K562 (cell line): ENCODE measurements around the gene IGSF23. TPM values are rescaled to one million over a fixed set of nuclear protein-coding genes. Genes with fewer than 3 reads are reported as not detected.

Experiments
- ATAC-seq: fragments of 200-7000 bp; cut with Tn5 transposase; 3 replicates; pipeline ENCODE4 v1.9.1; 2020; ENCODE audit warnings: moderate library complexity
- BruUV-seq: library from RNA; stranded (reverse); fragments of 400-500 nt; replicated peaks from 2 replicates; lab custom pipeline; 2021; lab: Mats Ljungman, UMichigan
- CTCF ChIA-PET: fragments of 300-600 bp; formaldehyde crosslinking; extraction: SDS; loops from one replicate; lab custom pipeline; 2021; ENCODE audit warnings: low intra/inter-chr PET ratio; lab: Yijun Ruan, JAX
- POLR2A ChIA-PET: fragments of 300-600, 350-650 bp; sonication (Branson Sonifier 250); formaldehyde crosslinking; extraction: SDS; loops from one replicate; lab custom pipeline; 2021; ENCODE audit warnings: antibody characterized with exemption, inconsistent platforms; lab: Yijun Ruan, JAX
- DNase-seq, 4 experiments: peaks; one replicate each; pipeline versions ENCODE4 v3.0.0 to v3.0.0-alpha.2; 2011 to 2018; ENCODE audit warnings: low spot score in 3 of 4, mixed read lengths in 3 of 4; ENCODE audit errors: extremely low read depth in 1 of 4
- FAIRE-seq: peaks from 2 replicates; lab custom pipeline; 2011; peaks lifted over from hg19 to GRCh38; lab: Jason Lieb, UNC
- H2AFZ ChIP-seq: 2 replicates; pipeline ENCODE4 v1.6.0; 2011; ENCODE audit warnings: low read depth, low read length, control low read depth, inconsistent platforms
- H3K27ac ChIP-seq: fragments of 200-600 bp; 3 replicates; pipeline ENCODE4 v1.8.0; 2011; ENCODE audit warnings: low read depth, mild to moderate bottlenecking, control low read depth, inconsistent platforms, low read length, moderate library complexity, mixed read lengths; ENCODE audit errors: extremely low read depth
- H3K27me3 ChIP-seq, 2 experiments: fragments of 300-600 bp in 1 of 2; 2 replicates in 1 of 2; 3 replicates in 1 of 2; pipeline versions ENCODE4 v1.6.0 to v1.8.0; 2011; ENCODE audit warnings: inconsistent platforms in 2 of 2, low read length in 2 of 2, mild to moderate bottlenecking in 1 of 2, mixed read lengths in 1 of 2, moderate library complexity in 1 of 2; ENCODE audit not compliant: control insufficient read depth in 2 of 2, insufficient read depth in 2 of 2
- H3K36me3 ChIP-seq: fragments of 300-600 bp; 3 replicates; pipeline ENCODE4 v1.8.0; 2011; ENCODE audit warnings: mild to moderate bottlenecking, low read length, inconsistent platforms; ENCODE audit not compliant: control insufficient read depth, insufficient read depth
- H3K4me1 ChIP-seq, 2 experiments: fragments of 200-600 bp in 1 of 2; replicated peaks in 1 of 2; 2 replicates in 1 of 2; 3 replicates in 1 of 2; pipeline versions ENCODE4 v1.5.1 to v1.8.0; 2011; ENCODE audit warnings: inconsistent platforms in 2 of 2, low read length in 2 of 2, mild to moderate bottlenecking in 1 of 2, mixed read lengths in 1 of 2, moderate library complexity in 1 of 2; ENCODE audit not compliant: control insufficient read depth in 2 of 2, insufficient read depth in 2 of 2
- H3K4me2 ChIP-seq: 2 replicates; pipeline ENCODE4 v1.6.1; 2011; ENCODE audit warnings: low read length, control low read depth, inconsistent platforms, mixed read lengths; ENCODE audit not compliant: insufficient read depth
- H3K4me3 ChIP-seq: fragments of 200-600 bp; sonication (generic), shearing (Covaris generic); 2 replicates; pipeline ENCODE4 v1.5.1; 2016; ENCODE audit warnings: control low read depth, inconsistent platforms
- H3K79me2 ChIP-seq: fragments of 200-600 bp; 3 replicates; pipeline ENCODE4 v1.8.0; 2011; ENCODE audit warnings: low read length, inconsistent platforms; ENCODE audit not compliant: control insufficient read depth, insufficient read depth
- H3K9ac ChIP-seq, 2 experiments: 2 replicates each; pipeline versions ENCODE4 v1.6.0 to v1.6.1; 2011; ENCODE audit warnings: low read depth in 2 of 2, low read length in 2 of 2, control low read depth in 1 of 2, inconsistent platforms in 1 of 2, mild to moderate bottlenecking in 1 of 2, mixed read lengths in 1 of 2; ENCODE audit not compliant: insufficient read depth in 1 of 2
- H3K9me1 ChIP-seq: one replicate; pipeline ENCODE4 v1.6.0; 2011; ENCODE audit warnings: inconsistent platforms, mild to moderate bottlenecking, low read length, moderate library complexity; ENCODE audit not compliant: control insufficient read depth, insufficient read depth
- H3K9me3 ChIP-seq: replicated peaks from 2 replicates; pipeline ENCODE4 v1.5.1; 2011; ENCODE audit warnings: low read depth, low read length, inconsistent platforms; ENCODE audit not compliant: control insufficient read depth, insufficient read depth
- H4K20me1 ChIP-seq: replicated peaks from 2 replicates; pipeline ENCODE4 v1.6.1; 2011; ENCODE audit warnings: low read length, inconsistent platforms, mixed read lengths; ENCODE audit not compliant: control insufficient read depth, insufficient read depth
- CCAR2 ChIP-seq: fragments of 200-400 bp; formaldehyde crosslinking; IDR thresholded peaks from 2 replicates; pipeline ENCODE4 v1.6.1; 2017; ENCODE audit warnings: mild to moderate bottlenecking, low read depth, low read length
- DDX20 ChIP-seq: fragments of 450-650 bp; IDR thresholded peaks from 2 replicates; pipeline ENCODE4 v1.6.1; 2016; ENCODE audit warnings: missing genetic modification characterization, low read depth, mild to moderate bottlenecking, missing compliant biosample characterization, moderate library complexity
- FOXA3 ChIP-seq, 2 experiments: fragments of 450-650 bp in 1 of 2; sonication (generic) in 1 of 2; formaldehyde crosslinking; IDR thresholded peaks in 1 of 2; conservative IDR thresholded peaks in 1 of 2; 2 replicates each; pipeline versions ENCODE4 v1.4.0 to v1.8.0; 2020 to 2022; ENCODE audit warnings: mild to moderate bottlenecking in 2 of 2, missing genetic modification reagents in 1 of 2
- FUS ChIP-seq: fragments of 200-400 bp; formaldehyde crosslinking; optimal IDR thresholded peaks from 2 replicates; pipeline ENCODE3; 2017; ENCODE audit warnings: low read depth, low read length
- JUNB ChIP-seq: fragments of 450-650 bp; formaldehyde crosslinking; conservative IDR thresholded peaks from 2 replicates; pipeline ENCODE4 v1.4.0; 2020; ENCODE audit warnings: mild to moderate bottlenecking
- NFE2L1 ChIP-seq: fragments of 450-650 bp; IDR thresholded peaks from 2 replicates; pipeline ENCODE4 v1.6.1; 2016; ENCODE audit warnings: missing genetic modification characterization, low read depth, mild to moderate bottlenecking, missing compliant biosample characterization, moderate library complexity, borderline replicate concordance
- NR4A1 ChIP-seq, 2 experiments: fragments of 250-450 bp in 1 of 2; fragments of 450-650 bp in 1 of 2; sonication (Bioruptor Pico) in 1 of 2; IDR thresholded peaks; 2 replicates each; pipeline versions ENCODE4 v1.4.0 to v1.6.1; 2016 to 2020; ENCODE audit warnings: mild to moderate bottlenecking in 2 of 2, missing compliant biosample characterization in 1 of 2, missing genetic modification characterization in 1 of 2, moderate library complexity in 1 of 2
- RBM14 ChIP-seq: fragments of 200-400 bp; formaldehyde crosslinking; IDR thresholded peaks from 2 replicates; pipeline ENCODE4 v1.6.1; 2018; ENCODE audit warnings: low read depth, mild to moderate bottlenecking, low read length, moderate library complexity, borderline replicate concordance; ENCODE audit not compliant: insufficient read depth
- SMARCA5 ChIP-seq: fragments of 450-650 bp; IDR thresholded peaks from 2 replicates; pipeline ENCODE4 v1.6.1; 2016
- STAT5A ChIP-seq: IDR thresholded peaks from 2 replicates; pipeline ENCODE4 v1.6.1; 2012; ENCODE audit warnings: low read length, inconsistent platforms, borderline replicate concordance
- TEAD4 ChIP-seq, 2 experiments: sonication (generic) in 1 of 2; formaldehyde crosslinking in 1 of 2; IDR thresholded peaks; 2 replicates each; pipeline versions ENCODE4 v1.6.1 to v1.8.0; 2012 to 2022; ENCODE audit warnings: borderline replicate concordance in 1 of 2, inconsistent platforms in 1 of 2, low read length in 1 of 2, mild to moderate bottlenecking in 1 of 2, missing genetic modification reagents in 1 of 2
- ZBTB7A ChIP-seq: IDR thresholded peaks from 2 replicates; pipeline ENCODE4 v1.6.1; 2011; ENCODE audit warnings: low read depth, mild to moderate bottlenecking, low read length, moderate library complexity, borderline replicate concordance; ENCODE audit not compliant: control insufficient read depth
- WGBS: fragments of 100-300 bp; shearing (Covaris generic); methylation state at CpG from one replicate; pipeline ENCODE4 v1.1.6; 2016; ENCODE audit warnings: low coverage, mixed read lengths; ENCODE audit not compliant: insufficient coverage; ENCODE audit errors: missing lambda C conversion rate; 5-methylcytosine and 5-hydroxymethylcytosine counted together
- in situ Hi-C: fragments of 300-500 bp; cut with MboI; formaldehyde crosslinking; loops from 4 replicates; pipeline ENCODE4 v1.15.0; 2018; ENCODE audit warnings: inconsistent platforms, mixed read lengths
- intact Hi-C: fragments of 100-400 bp; cut with micrococcal nuclease; formaldehyde crosslinking; loops from 2 replicates; pipeline ENCODE4 v1.14.2; 2022
- polyA plus RNA-seq, 8 experiments: library from polyadenylated mRNA; depleted of rRNA in 4 of 8; stranded (reverse) in 5 of 8; unstranded in 3 of 8; fragments of >200 nt; fragmentation: Nextera tagmentation in 2 of 8; fragmentation: Illumina TruSeq in 1 of 8; extraction: Ambion mirVana in 2 of 8; extraction: Trizol in 1 of 8; gene quantifications; 2 replicates each; pipeline versions ENCODE4 v1.2.1 to v1.2.3, GENCODE V29; 2011 to 2014; ENCODE audit warnings: inconsistent platforms in 1 of 8, missing spikeins in 1 of 8
- total RNA-seq, 7 experiments: library from RNA; depleted of rRNA in 6 of 7; stranded (reverse); fragments of >200 nt in 6 of 7; fragmentation: Illumina TruSeq in 2 of 7; extraction: Trizol in 2 of 7; gene quantifications; 2 replicates each; pipeline versions ENCODE4 v1.2.1 to v1.2.3, GENCODE V29; 2011 to 2021; ENCODE audit warnings: low replicate concordance in 1 of 7
- TF ChIP-seq, protein P1 (sequence below): sonication (generic); formaldehyde crosslinking; IDR thresholded peaks from 2 replicates; pipeline ENCODE4 v1.8.0; 2022; ENCODE audit warnings: mild to moderate bottlenecking, missing genetic modification reagents
- TF ChIP-seq, protein P2 (sequence below), 2 experiments: fragments of 450-650 bp; conservative IDR thresholded peaks; 2 replicates each; pipeline ENCODE4 v1.6.1; 2017; ENCODE audit warnings: mild to moderate bottlenecking in 2 of 2, moderate library complexity in 2 of 2
- TF ChIP-seq, protein P3 (sequence below), 3 experiments: fragments of 200-800 bp in 1 of 3; fragments of 250-450 bp in 1 of 3; fragments of 450-650 bp in 1 of 3; sonication (Bioruptor Pico) in 1 of 3; sonication (Bioruptor generic) in 1 of 3; formaldehyde crosslinking in 1 of 3; IDR thresholded peaks; 2 replicates each; pipeline versions ENCODE4 v1.6.1 to v1.8.0; 2016 to 2022; ENCODE audit warnings: mild to moderate bottlenecking in 2 of 3, missing genetic modification characterization in 2 of 3, missing compliant biosample characterization in 1 of 3, moderate library complexity in 1 of 3

The IGSF23 gene
- total and polyA plus RNA-seq, 9 of the 15 experiments (the other 6 are each of a cell fraction or from before 2014, with no cell fraction given), result not detected

DNA sequence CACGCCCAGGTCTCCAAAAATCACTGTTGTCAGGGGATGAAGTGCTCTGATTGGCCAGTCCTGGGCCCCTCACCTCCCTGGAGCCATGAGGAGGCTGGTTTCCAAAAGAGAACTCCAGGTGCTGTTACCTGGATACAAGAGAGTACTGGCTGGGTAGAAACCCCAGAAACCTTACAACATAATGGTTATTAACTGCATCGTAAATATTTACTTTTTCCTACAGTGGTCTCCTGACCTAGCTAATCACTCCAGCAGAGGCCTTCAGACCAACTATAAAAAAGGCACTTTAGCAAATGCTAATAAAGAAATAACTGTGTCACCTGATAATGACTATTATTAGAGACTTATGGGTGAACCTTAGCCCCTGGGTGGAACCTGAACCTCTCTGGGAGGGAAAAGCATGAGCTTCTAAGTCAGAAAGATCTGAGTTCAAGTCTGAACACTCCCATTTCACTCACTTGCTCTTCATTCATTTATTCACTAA is 1.5 kb upstream of the IGSF23 start:
- no peak overlapping the region for H3K27ac ChIP-seq
- POLR2A ChIA-PET, result interaction anchor here (1.2 to 2.5 kb wide), 3 partner anchors 8 to 20 kb away, joined by 3 to 7 read pairs (median 4); no protein-coding TSS in a partner anchor
- BruUV-seq, result no TSS peak

More for the DNA sequence above, 1.5 kb upstream of the IGSF23 start:
- FAIRE-seq (no peak), DNase-seq (no peak)
- H2AFZ ChIP-seq, result no peak overlapping the region
- in situ Hi-C loops, result no loop called here
- no peaks in the 10 kb centered on the region for H4K20me1 ChIP-seq
- no peak overlapping the region for H3K4me2 ChIP-seq
- no peaks in the 10 kb centered on the region for H3K79me2 ChIP-seq
- H3K4me1 ChIP-seq, result peaks cover 7 to 11% of the 10 kb centered on the region in 2 experiments; a peak in 4 of 5 replicates
- no peak for TF ChIP-seq FOXA3 (CRISPR knock-in tag; conservative IDR thresholded peaks at IDR 0.05 in 1 of 2, IDR thresholded peaks at IDR 0.05 in 1 of 2)
- no peak for TF ChIP-seq NFE2L1
- TF ChIP-seq, protein P1, sequence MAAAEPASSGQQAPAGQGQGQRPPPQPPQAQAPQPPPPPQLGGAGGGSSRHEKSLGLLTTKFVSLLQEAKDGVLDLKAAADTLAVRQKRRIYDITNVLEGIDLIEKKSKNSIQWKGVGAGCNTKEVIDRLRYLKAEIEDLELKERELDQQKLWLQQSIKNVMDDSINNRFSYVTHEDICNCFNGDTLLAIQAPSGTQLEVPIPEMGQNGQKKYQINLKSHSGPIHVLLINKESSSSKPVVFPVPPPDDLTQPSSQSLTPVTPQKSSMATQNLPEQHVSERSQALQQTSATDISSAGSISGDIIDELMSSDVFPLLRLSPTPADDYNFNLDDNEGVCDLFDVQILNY (CRISPR knock-in tag), result no peak
- TF ChIP-seq, protein P2, sequence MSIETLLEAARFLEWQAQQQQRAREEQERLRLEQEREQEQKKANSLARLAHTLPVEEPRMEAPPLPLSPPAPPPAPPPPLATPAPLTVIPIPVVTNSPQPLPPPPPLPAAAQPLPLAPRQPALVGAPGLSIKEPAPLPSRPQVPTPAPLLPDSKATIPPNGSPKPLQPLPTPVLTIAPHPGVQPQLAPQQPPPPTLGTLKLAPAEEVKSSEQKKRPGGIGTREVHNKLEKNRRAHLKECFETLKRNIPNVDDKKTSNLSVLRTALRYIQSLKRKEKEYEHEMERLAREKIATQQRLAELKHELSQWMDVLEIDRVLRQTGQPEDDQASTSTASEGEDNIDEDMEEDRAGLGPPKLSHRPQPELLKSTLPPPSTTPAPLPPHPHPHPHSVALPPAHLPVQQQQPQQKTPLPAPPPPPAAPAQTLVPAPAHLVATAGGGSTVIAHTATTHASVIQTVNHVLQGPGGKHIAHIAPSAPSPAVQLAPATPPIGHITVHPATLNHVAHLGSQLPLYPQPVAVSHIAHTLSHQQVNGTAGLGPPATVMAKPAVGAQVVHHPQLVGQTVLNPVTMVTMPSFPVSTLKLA (conservative IDR thresholded peaks at IDR 0.05), result no peak
- no peak for TF ChIP-seq STAT5A
- no peak for TF ChIP-seq FUS
- no peak for TF ChIP-seq JUNB (CRISPR knock-in tag)
- no peak for TF ChIP-seq TEAD4 (IDR thresholded peaks at IDR 0.05; ENCODE audit: low read length)
- TF ChIP-seq TEAD4 (CRISPR knock-in tag; IDR thresholded peaks at IDR 0.05; ENCODE audit: borderline replicate concordance), result no peak
- TF ChIP-seq DDX20 (tag), result no peak
- no peak for TF ChIP-seq ZBTB7A
- no peak for TF ChIP-seq SMARCA5
- TF ChIP-seq RBM14, result no peak
- TF ChIP-seq, protein P3, sequence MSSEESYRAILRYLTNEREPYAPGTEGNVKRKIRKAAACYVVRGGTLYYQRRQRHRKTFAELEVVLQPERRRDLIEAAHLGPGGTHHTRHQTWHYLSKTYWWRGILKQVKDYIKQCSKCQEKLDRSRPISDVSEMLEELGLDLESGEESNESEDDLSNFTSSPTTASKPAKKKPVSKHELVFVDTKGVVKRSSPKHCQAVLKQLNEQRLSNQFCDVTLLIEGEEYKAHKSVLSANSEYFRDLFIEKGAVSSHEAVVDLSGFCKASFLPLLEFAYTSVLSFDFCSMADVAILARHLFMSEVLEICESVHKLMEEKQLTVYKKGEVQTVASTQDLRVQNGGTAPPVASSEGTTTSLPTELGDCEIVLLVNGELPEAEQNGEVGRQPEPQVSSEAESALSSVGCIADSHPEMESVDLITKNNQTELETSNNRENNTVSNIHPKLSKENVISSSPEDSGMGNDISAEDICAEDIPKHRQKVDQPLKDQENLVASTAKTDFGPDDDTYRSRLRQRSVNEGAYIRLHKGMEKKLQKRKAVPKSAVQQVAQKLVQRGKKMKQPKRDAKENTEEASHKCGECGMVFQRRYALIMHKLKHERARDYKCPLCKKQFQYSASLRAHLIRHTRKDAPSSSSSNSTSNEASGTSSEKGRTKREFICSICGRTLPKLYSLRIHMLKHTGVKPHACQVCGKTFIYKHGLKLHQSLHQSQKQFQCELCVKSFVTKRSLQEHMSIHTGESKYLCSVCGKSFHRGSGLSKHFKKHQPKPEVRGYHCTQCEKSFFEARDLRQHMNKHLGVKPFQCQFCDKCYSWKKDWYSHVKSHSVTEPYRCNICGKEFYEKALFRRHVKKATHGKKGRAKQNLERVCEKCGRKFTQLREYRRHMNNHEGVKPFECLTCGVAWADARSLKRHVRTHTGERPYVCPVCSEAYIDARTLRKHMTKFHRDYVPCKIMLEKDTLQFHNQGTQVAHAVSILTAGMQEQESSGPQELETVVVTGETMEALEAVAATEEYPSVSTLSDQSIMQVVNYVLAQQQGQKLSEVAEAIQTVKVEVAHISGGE (CRISPR knock-in tag; IDR thresholded peaks at IDR 0.05), result no peak
- TF ChIP-seq CCAR2, result no peak
- no peak for TF ChIP-seq NR4A1 (CRISPR knock-in tag; IDR thresholded peaks at IDR 0.05)
- TF ChIP-seq NR4A1 (tag; IDR thresholded peaks at IDR 0.05), result no peak
- TF ChIP-seq, all 486 proteins: peak for 0
- Histone ChIP-seq H3K9ac (no peak overlapping the region), H3K9me3 (no peaks in the 10 kb centered on the region), H3K9me1 (no peaks in the 10 kb centered on the region), H3K4me3 (no peak overlapping the region), H3K27me3 (no peaks in the 10 kb centered on the region; a peak in 2 of 5 replicates), H3K36me3 (no peaks in the 10 kb centered on the region)
- 66% methylated on average over 2 of the region's 2 CpGs for WGBS
- CTCF ChIA-PET, result no interaction called here
- ATAC-seq, result no peak
- intact Hi-C loops, result no loop called here
